Astrocyte (in vitro differentiated cells and primary cell): ENCODE data around the gene CRYGN.

Experiments
- EZH2 ChIP-seq: IDR thresholded peaks from 2 replicates; pipeline ENCODE4 v1.6.1; 2012; ENCODE audit warnings: mild to moderate bottlenecking, low read length, inconsistent platforms; ENCODE audit not compliant: insufficient read depth
- TF ChIP-seq, protein P1 (sequence below): IDR thresholded peaks from 2 replicates; pipeline ENCODE4 v1.5.1; 2011; ENCODE audit warnings: low read depth, mild to moderate bottlenecking, inconsistent platforms, low read length, moderate library complexity; ENCODE audit not compliant: insufficient read depth

DNA sequence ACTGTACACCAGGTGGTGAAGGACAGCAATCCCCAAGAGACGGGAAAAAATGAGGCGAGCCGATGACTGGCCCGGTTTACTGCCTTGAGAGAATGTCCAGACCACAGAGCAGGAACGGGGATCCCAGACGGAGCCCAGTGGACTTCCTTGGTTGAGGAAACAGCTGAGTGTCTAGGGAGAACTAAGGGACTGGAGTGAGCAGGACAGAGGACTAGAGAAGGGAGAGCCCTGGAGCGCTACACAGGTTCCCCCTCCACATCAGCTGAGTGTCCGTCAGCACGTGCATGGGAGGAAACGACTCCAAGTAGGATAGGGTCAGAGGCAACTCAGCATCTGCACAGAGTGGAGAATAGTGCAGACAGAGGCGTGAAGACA, 23.0 kb downstream of the CRYGN start:
- TF ChIP-seq, protein P1, sequence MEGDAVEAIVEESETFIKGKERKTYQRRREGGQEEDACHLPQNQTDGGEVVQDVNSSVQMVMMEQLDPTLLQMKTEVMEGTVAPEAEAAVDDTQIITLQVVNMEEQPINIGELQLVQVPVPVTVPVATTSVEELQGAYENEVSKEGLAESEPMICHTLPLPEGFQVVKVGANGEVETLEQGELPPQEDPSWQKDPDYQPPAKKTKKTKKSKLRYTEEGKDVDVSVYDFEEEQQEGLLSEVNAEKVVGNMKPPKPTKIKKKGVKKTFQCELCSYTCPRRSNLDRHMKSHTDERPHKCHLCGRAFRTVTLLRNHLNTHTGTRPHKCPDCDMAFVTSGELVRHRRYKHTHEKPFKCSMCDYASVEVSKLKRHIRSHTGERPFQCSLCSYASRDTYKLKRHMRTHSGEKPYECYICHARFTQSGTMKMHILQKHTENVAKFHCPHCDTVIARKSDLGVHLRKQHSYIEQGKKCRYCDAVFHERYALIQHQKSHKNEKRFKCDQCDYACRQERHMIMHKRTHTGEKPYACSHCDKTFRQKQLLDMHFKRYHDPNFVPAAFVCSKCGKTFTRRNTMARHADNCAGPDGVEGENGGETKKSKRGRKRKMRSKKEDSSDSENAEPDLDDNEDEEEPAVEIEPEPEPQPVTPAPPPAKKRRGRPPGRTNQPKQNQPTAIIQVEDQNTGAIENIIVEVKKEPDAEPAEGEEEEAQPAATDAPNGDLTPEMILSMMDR: no peak
- no peak for TF ChIP-seq EZH2
